NCI-H187 (cell line): ENCODE results near the gene TUBA4A.

Source experiments
- DNase-seq, 2 experiments: peaks; one replicate each; lab custom pipeline; 2025; lab: John Stamatoyannopoulos, UW

TUBA4A gene

DNA sequence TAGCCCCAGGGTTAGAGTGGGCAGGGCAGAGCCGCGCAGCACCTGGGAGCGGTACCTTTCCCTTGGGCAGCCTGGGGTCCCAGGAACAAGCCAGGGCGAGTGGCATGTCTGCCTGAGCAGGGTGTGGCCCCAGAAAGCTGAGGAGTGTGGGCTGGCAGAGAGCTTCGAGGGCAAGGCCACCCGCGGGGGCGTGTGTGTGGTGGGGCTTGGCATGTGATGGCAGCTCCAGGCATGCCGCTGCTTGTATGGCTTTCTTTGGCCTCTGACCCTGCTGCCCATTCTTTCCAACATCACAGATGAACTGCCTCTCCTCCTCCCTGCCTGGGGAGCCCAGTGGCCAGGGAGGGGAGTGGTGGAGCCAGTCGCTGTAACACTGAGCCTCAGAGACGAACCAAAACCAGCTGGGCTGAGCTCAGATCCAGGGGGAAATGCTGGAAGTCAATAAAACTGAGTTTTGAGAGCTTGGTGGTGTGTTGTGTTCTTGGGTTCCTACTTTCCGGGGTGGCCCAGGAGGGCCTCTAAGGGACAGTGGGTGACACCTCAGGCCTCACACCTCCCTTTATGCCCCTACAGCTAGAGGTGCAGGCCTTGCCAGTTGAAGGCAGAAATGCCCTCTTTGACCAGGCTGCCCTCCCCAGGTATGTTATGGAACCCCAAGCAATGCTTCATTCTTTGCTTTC lies 32.9 kb upstream of the TUBA4A start:
- DNase-seq: no peak

DNA sequence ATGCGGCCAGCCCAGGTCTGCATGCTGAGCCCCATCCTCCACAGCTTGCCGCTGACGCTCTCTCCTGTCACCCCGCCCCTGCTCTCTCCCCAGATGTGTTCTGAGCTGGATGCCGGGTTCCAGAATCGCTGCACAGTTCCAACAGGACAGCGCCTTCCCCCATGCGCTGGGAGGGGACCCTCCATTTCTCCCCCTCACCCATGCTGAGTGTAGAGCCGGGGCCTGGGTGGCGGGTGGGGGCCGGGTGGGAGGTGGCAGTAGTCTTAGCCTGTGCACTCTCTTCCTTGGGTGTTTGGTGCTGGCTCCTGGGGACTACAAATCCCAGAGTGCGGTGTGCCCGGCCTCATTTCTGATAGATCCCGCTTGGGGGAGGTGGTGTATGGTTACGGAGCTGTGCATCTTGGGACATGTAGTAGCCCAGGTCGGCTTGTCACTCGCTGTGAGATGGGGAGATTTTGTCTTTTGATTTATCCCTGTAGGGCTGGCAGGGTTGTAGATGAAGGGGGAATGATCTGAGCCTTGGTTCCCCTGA lies 32.2 kb upstream of the TUBA4A start:
- no peak for DNase-seq

DNA sequence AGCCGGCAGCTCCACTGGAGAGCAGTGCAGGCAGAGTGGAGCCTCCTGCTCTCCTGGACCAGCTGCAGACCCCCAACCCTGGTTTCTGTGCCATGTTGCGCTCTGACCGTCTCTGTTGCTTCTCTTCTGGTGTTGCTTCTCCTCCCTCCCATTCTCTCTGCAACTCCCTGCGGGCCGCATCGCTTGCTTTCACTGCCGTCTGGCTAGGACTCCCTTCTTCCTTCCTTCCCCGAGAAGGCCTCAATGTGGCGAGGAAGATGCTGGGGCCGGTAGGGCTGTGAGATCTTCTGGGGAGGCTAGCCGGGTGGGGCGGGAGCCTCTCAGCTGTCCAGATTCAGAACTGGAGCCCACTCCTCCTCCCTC lies 31.6 kb upstream of the TUBA4A start:
- DNase-seq: no peak

GRCh38 chr2:219284501-219285372 lies 31.0 kb upstream of the TUBA4A start:
- no peak for DNase-seq

DNA sequence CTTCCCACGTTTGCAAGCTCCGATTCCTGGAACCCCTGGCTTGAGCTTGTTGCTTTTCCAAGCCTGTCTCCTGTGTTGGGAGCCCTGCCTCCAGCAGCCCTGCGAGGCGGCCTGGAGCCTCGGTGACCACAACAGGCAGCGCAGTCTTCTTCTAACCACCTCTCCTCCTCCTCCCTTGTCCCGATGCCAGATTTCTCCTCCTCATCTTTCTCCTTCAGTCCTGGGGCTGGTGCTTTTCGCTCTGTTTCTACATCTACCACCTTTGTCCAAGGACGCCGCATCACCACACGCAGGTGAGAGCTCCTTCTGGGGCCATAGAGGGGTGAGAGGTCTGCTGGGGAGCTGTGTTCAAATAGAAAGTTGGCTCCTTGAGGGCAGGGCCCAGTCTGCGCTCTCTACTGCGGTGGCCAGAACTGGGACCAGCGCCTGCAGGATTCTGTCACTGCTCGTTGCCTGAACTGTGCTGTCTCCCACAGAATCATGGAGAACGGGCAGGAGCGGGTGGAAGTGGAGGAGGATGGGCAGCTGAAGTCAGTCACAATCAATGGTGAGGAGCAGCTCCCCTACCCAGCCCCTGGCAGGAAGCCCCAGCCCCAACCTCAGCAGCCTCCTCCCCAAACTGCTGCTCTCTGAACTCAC lies 29.3 kb upstream of the TUBA4A start:
- DNase-seq: no peak

DNA sequence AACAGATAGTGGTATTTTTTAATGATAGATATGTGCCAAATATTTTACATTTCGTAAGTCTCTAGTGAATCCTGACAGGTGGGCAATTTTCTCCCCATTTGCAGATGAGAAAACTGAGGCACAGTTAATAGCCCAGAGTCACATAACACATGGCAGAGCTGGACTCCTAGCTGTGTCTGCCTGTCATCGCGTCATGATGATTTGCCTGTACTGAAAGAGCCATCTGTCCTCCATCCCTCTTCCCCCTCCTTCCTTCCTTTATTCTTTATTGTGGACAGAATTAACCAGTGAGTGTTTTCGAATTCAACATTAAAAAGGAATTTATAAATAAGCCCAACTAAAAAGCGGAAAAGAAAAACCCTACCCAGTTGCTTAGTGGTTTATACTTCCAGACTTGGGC lies 28.7 kb upstream of the TUBA4A start:
- DNase-seq: no peak

DNA sequence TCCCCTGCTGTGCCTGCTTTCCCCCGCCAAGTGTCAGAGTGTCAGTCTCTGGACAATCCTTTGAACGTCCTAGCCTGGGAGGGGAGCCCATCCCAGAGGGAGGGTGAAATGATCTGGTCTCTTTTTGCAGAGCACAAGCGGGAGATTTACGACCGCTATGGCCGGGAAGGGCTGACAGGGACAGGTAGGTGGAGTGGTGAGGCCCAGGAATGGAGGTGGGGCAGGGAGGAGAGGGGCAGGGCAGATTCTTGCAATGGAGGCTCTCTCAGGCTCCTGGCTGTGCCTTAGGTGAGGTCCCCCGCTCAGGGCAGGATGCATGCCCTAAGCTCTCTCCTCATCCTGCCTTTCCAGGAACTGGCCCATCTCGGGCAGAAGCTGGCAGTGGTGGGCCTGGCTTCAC lies 27.9 kb upstream of the TUBA4A start:
- no peak for DNase-seq

DNA sequence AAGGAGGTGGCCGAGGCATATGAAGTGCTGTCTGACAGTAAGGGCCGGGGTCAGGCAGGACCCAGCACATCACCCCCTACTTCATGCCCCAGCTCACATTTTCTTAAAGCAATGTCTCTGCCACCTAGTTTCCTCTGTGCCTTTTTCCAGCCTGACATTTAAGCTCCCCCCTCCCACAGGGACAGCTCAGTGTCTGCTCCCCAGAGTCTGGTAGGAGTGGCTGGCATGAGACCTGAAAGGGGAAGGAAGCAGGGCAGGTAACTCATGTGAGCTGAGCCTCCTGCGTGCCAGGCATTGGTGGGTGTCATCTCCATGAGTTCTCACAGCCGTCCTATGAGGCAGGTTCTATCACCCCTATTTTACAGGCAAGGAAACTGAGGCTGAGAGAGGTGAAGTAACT lies 26.9 kb upstream of the TUBA4A start:
- DNase-seq: no peak

DNA sequence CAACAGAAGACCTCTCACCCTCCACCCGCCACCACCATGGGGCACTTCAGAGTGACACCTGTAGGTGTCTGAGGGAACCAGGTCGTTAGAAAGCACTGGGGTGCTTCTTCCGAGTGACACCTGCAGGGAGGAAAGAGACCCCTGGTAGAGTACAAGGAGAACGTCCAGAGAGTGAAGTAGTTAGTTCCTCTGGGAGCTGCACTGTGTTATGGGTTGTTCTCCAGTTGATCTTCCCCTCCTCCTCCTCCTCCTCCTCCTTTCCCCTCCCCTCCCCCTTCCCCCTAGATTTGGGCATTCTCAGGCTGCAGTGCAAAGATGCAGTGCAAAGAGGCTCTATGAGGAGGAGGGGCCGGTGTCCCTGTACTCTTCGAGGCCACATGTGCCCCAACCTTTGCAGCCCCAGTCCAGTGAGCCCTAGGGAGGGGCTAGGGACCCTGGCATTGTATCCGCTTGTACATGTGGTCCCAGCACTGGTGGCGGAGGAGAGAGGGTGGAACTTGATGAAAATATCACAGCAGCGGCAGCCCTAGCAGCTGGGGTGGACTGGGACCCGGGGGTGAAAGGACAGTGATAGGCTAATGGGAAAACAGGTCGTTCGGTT lies 26.3 kb upstream of the TUBA4A start:
- DNase-seq: no peak

- peak; percentile 72 to 92 for DNase-seq
These were observed 25.6 kb upstream of the TUBA4A start, which contains the start of gene DNAJB2 for GRCh38 chr2:219279151-219279915. TSS of gene DNAJB2 (plus strand) at chr2:219279366. CDS start at chr2:219279834, 468 bp downstream.

DNA sequence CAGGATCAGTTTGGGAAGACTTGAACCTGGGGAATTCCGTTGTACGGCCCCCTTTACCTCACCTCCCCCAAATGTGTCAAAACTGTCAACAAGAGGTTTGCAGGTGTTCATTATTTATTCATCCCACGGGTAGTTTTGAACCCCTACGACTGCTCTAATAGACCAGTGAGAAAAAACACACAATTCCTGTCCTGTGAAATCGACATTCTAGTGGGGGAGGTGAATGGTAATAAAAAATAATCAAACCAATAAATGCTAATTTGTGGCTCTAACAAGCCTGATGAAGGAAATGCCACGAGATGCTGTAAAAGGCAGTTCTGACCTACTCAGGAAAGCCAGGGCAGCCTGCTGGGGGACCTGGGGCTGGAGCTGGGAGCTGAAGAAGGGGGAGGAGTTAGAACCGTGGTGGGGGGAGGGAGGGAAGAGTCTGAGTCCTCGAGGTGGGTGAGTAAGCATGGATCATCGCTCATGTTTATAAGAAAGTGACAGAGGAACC lies 25.0 kb upstream of the TUBA4A start:
- no peak for DNase-seq

GRCh38 chr2:219277703-219278654 lies 24.3 kb upstream of the TUBA4A start:
- DNase-seq: peak; percentile 3 to 20

DNA sequence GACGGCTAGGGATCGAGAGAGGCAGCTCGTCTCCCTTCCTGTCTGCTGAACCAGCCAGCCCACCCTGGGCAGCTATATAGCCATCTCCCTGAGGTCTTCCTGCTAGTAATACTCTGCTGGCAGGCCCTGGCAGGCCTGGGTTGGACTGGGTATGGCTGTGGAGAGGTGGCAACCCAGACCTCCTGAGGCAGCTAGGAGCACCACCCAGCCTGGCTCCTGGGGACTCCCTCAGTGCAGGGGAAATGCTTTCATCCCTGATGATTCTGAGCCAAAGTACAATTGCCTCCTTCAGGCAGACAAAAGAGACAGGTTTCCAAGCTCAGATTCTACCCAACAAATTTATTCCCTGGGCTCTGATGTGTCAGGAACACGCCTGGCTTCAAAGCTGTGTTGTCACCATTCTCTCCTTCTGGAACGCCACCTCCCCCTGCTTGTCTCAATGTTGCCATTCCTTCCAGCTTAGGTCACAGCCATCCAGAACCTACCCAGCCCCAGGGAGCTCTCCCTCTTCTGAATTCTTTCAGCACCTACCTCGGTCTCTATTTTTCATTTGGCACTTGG lies 20.7 kb upstream of the TUBA4A start:
- DNase-seq: no peak

- no peak for DNase-seq
These were observed 20.2 kb upstream of the TUBA4A start for GRCh38 chr2:219273937-219274336.

DNA sequence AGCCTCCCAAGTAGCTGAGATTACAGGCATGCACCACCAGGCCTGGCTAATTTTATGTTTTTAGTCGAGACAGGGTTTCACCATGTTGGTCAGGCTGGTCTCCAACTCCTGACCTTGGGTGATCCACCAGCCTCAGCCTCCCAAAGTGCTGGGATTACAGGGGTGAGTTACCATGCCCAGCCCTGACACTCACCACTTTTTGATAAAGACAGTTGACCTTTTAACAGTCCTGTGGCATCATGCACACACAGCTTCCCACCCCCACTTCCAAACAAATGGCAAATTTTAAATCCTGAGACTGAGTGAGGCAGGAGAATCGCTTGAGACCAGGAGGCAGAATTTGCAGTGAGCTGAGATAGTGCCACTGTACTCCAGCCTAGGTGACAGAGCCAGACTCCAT lies 19.3 kb upstream of the TUBA4A start:
- DNase-seq: no peak

- no peak for DNase-seq
These were observed 18.6 kb upstream of the TUBA4A start for GRCh38 chr2:219272356-219272755.

GRCh38 chr2:219271021-219271420 lies 17.3 kb upstream of the TUBA4A start:
- DNase-seq: no peak

DNA sequence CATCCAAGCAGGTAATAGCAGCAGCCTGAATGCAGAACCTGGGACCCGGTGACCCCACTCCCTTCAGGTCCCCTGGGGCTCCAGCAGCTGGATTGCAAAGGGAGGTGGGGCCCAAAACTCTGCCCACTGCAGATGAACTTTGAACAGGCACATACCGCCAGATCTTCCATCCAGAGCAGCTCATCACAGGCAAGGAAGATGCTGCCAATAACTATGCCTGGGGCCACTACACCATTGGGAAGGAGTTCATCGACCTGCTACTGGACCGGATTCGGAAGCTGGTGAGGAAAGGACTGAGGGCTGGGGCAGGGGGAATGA lies 16.3 kb upstream of the TUBA4A start:
- DNase-seq: no peak

GRCh38 chr2:219269362-219270054 lies 15.8 kb upstream of the TUBA4A start:
- peak; percentile 3 to 14 for DNase-seq
